Lower leg skin (tissue), 4 donors: Measurements from ENCODE around the gene ZNF335. TPM values are rescaled to one million over a fixed set of nuclear protein-coding genes. Genes with fewer than 3 reads are reported as not detected.
"Not testable (repeated sequence)": the region's sequence is repeated elsewhere in the genome, so short reads cannot be mapped to it uniquely, and the experiment has no call there.

Source experiments
- DNase-seq, 2 donors: peaks; one replicate each; pipeline ENCODE4 v3.0.0-alpha.2; 2019; ENCODE audit warnings: low spot score in 2 of 2
- H3K4me3 ChIP-seq: fragments of 200-600 bp; sonication (generic); 2 replicates; pipeline ENCODE4 v1.5.1; 2017; ENCODE audit warnings: mild to moderate bottlenecking, low read depth; ENCODE audit not compliant: poor library complexity, severe bottlenecking
- CTCF ChIP-seq, 3 donors: fragments of 450-650 bp; IDR thresholded peaks; one replicate each; pipeline ENCODE4 v1.5.1; 2016; ENCODE audit warnings: antibody characterized with exemption in 3 of 3, mild to moderate bottlenecking in 3 of 3, moderate library complexity in 2 of 3
- POLR2A ChIP-seq, 2 donors: fragments of 450-650 bp; IDR thresholded peaks; one replicate each; pipeline ENCODE4 v1.6.1; 2016 to 2017; ENCODE audit warnings: antibody characterized with exemption in 2 of 2, mild to moderate bottlenecking in 1 of 2, moderate library complexity in 1 of 2
- WGBS, 2 donors: methylation state at CpG; one replicate each; pipeline ENCODE4 v1.1.5; 2018; 5-methylcytosine and 5-hydroxymethylcytosine counted together
- intact Hi-C: fragments of 100-400 bp; cut with DNase I; formaldehyde crosslinking; loops from one replicate; pipeline ENCODE4 v1.15.0; 2023; ENCODE audit warnings: low total_unique reads
- total RNA-seq, 4 donors: library from RNA; depleted of rRNA; stranded (reverse); fragments of >200 nt; gene quantifications; one replicate each; pipeline ENCODE4 v1.1.0, GENCODE V29; 2016

The ZNF335 gene
- total RNA-seq, 4 donors from 2014 or later: 21.6 to 38.6 (median 30.7) TPM

GRCh38 chr20:45994761-45995493, 22.9 kb upstream of the ZNF335 start:
- TF ChIP-seq POLR2A (IDR thresholded peaks at IDR 0.05) (no peak), CTCF (IDR thresholded peaks at IDR 0.05) (no peak)
- H3K4me3 ChIP-seq: no peak overlapping the region
- 66 to 79% methylated on average over 9 of the region's 9 CpGs for WGBS, 2 donors
- no peak for DNase-seq
- intact Hi-C loops: no loop called here

GRCh38 chr20:45993197-45993951, 21.4 kb upstream of the ZNF335 start:
- H3K4me3 ChIP-seq: no peak overlapping the region
- TF ChIP-seq CTCF (IDR thresholded peaks at IDR 0.05): no peak
- TF ChIP-seq POLR2A (IDR thresholded peaks at IDR 0.05): no peak
- WGBS, 2 donors: 30 to 40% methylated on average over 12 of the region's 12 CpGs
- DNase-seq: peak in 1 of 2 donors; percentile 62
- intact Hi-C loops: no loop called here

GRCh38 chr20:45991616-45992015, 19.6 kb upstream of the ZNF335 start:
- WGBS, 2 donors: 76 to 89% methylated on average over 3 of the region's 3 CpGs
- intact Hi-C loops: no loop called here
- DNase-seq: no peak

GRCh38 chr20:45988830-45989229, 16.8 kb upstream of the ZNF335 start:
- WGBS, 2 donors: 76 to 79% methylated on average over 6 of the region's 6 CpGs
- H3K4me3 ChIP-seq, DNase-seq, intact Hi-C loops: not testable (repeated sequence)

More at GRCh38 chr20:45991616-45992015, 19.6 kb upstream of the ZNF335 start:
- no peak overlapping the region for H3K4me3 ChIP-seq
- TF ChIP-seq POLR2A (IDR thresholded peaks at IDR 0.05): no peak
- TF ChIP-seq CTCF (IDR thresholded peaks at IDR 0.05): no peak

- peak in 1 of 2 donors; percentile 93 for DNase-seq
- H3K4me3 ChIP-seq: no peak overlapping the region
- 7% methylated on average over 16 of the region's 16 CpGs for WGBS, 2 donors
- intact Hi-C loops: no loop called here
- TF ChIP-seq POLR2A (IDR thresholded peaks at IDR 0.05) (no peak), CTCF (IDR thresholded peaks at IDR 0.05) (no peak)
Observed at GRCh38 chr20:45987108-45987780, 15.2 kb upstream of the ZNF335 start.

GRCh38 chr20:45985573-45985972, 13.6 kb upstream of the ZNF335 start:
- 61 to 70% methylated on average over 7 of the region's 7 CpGs for WGBS, 2 donors
- DNase-seq: no peak
- no peak for TF ChIP-seq POLR2A (IDR thresholded peaks at IDR 0.05)
- TF ChIP-seq CTCF (IDR thresholded peaks at IDR 0.05): no peak
- intact Hi-C loops: no loop called here
- H3K4me3 ChIP-seq: no peak overlapping the region
